Activated CD4-positive, alpha-beta memory T cell treated with anti-CD3 and anti-CD28 coated beads, Interleukin-2, amount 10 ng/mL, durations not matched to agents 7 days and 5 days (primary cell): ENCODE data around the gene GPX2. TPM values are rescaled to one million over a fixed set of nuclear protein-coding genes. Genes with fewer than 3 reads are reported as not detected.

Experiments used
- CTCF ChIA-PET: fragments of 350-600 bp; sonication (Branson Sonifier 250); formaldehyde crosslinking; loops from one replicate; lab custom pipeline; 2021; ENCODE audit warnings: antibody characterized with exemption, inconsistent platforms; lab: Charles Lee
- POLR2A ChIA-PET: fragments of 350-600 bp; sonication (Branson Sonifier 250); formaldehyde crosslinking; loops from one replicate; lab custom pipeline; 2021; ENCODE audit warnings: antibody characterized with exemption; lab: Charles Lee
- DNase-seq: peaks from one replicate; pipeline ENCODE4 v3.0.0-alpha.2; 2020
- H3K27ac Mint-ChIP-seq: one replicate; pipeline ENCODE4 v1.8.0; 2021; ENCODE audit warnings: mild to moderate bottlenecking, mixed read lengths
- H3K27me3 Mint-ChIP-seq: one replicate; pipeline ENCODE4 v1.8.0; 2021; ENCODE audit warnings: mixed read lengths
- H3K36me3 Mint-ChIP-seq: one replicate; pipeline ENCODE4 v1.8.0; 2021; ENCODE audit warnings: low read depth, mixed read lengths
- H3K4me1 Mint-ChIP-seq: one replicate; pipeline ENCODE4 v1.8.0; 2021; ENCODE audit warnings: mixed read lengths
- H3K4me3 Mint-ChIP-seq: one replicate; pipeline ENCODE4 v1.8.0; 2021; ENCODE audit warnings: mild to moderate bottlenecking, mixed read lengths
- H3K9me3 Mint-ChIP-seq: one replicate; pipeline ENCODE4 v1.8.0; 2021; ENCODE audit warnings: mixed read lengths
- total RNA-seq, 2 experiments: library from RNA; stranded (reverse); gene quantifications; one replicate each; pipeline ENCODE4 v1.2.3, GENCODE V29; 2021

GPX2 gene
- total RNA-seq, 2 experiments from 2014 or later, result not detected

- POLR2A ChIA-PET, result no interaction called here
- H3K4me1 Mint-ChIP-seq, result peaks cover 31% of the 10 kb centered on the region
- CTCF ChIA-PET, result no interaction called here
- H3K9me3 Mint-ChIP-seq, result no peaks in the 10 kb centered on the region
- no peak for DNase-seq
- H3K4me3 Mint-ChIP-seq, result no peak overlapping the region
- H3K27ac Mint-ChIP-seq, result no peak overlapping the region
- no peaks in the 10 kb centered on the region for H3K27me3 Mint-ChIP-seq
- H3K36me3 Mint-ChIP-seq, result peaks cover 70% of the 10 kb centered on the region
Observed at GRCh38 chr14:64934338-64934929, 8.1 kb downstream of the GPX2 start.

DNA sequence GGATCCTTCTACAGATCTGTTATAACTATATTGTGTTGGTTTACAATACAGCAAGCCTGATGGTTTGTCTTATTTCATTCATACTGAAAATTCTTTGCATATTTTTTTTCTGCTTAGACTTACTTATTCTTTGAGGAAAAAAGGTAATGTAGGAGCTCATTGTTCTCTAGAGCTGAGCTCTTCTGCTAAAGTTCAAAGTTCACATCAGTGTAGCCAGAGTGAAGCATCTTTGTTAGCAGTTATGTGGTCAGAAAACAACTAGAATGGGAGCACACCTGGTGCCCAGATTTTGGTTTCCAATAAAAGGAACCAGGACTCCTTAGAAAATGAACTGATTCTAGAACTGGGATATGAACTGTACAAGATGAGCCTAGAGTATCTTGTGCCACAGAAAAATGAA is 10.3 kb downstream of the GPX2 start:
- no peak for DNase-seq
- Mint-ChIP-seq H3K27me3 (no peaks in the 10 kb centered on the region), H3K9me3 (no peaks in the 10 kb centered on the region), H3K27ac (no peak overlapping the region), H3K4me3 (no peak overlapping the region), H3K4me1 (peaks cover 23% of the 10 kb centered on the region), H3K36me3 (peaks cover 58% of the 10 kb centered on the region)
- CTCF ChIA-PET, result interaction anchor here (1.1 kb wide), 1 partner anchor 55 kb away, joined by 3 read pairs; the partner anchor contains the start of gene FNTB
- POLR2A ChIA-PET, result interaction anchor here (1.1 kb wide), 1 partner anchor 18 kb away, joined by 3 read pairs; the partner anchor contains the start of gene CHURC1

DNA sequence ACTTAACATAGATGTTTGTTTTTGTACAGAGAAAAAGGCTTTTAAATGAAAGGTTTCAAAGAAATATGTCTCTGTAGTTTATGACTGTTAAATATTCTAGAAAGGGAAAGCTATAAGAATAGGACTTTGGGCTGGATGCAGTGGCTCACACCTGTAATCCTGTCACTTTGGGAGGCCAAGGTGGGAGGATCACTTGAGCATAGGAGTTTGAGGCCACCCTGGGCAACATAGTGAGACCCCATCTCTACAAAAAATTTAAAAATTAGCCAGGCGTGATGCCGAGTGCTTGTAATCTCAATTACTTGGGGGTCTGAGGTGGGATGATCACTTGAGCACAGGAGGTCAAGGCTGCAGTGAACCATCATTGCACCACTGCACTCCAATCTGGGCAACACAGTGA is 11.4 kb downstream of the GPX2 start:
- no peak overlapping the region for H3K27ac Mint-ChIP-seq
- DNase-seq, result no peak
- peaks cover 57% of the 10 kb centered on the region for H3K36me3 Mint-ChIP-seq
- POLR2A ChIA-PET, result interaction anchor here (1.1 kb wide), 2 partner anchors 17 to 21 kb away, joined by 3 read pairs; partner anchors contain the start of gene CHURC1
- CTCF ChIA-PET, result interaction anchor here (0.6 kb wide), 1 partner anchor 241 kb away, joined by 3 read pairs; no protein-coding TSS in a partner anchor
- H3K9me3 Mint-ChIP-seq, result no peaks in the 10 kb centered on the region
- peaks cover 28% of the 10 kb centered on the region for H3K4me1 Mint-ChIP-seq
- H3K27me3 Mint-ChIP-seq, result no peaks in the 10 kb centered on the region
- no peak overlapping the region for H3K4me3 Mint-ChIP-seq

DNA sequence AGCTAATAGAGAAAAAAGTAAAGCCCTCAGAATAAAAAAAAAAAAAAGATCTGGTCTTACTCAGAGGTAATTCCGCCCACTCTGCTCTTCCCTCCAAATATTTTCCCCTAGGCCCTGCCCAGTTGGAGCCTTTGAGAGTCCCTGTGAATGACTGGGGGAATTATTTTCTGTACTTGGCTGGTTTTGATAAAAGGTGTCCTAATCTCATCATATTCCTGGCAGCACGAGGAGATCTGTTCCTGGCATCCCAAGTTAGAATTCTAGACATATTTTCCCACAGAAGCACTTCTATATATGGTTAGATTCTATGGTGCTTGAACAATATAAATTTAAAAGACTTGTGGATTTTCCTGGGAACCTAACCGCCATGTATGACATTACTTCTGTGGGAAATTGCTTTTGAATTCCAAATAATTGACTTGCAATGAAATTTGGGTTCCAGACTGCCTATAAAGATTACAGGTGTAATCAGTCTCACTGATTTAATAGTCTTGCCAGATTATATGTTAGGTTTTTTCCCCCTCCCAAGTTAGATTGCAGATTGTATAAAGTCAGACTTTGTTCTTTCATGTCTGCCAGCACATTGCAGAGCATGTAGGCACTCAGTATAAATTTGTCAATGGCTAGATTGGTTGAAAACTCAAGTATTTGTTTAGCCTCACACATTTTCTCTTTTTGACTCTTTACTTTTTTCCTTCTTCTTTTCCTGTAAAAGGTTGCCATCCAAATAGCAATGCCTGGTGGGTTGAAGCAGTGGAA is 12.3 kb downstream of the GPX2 start:
- Mint-ChIP-seq H3K36me3 (peaks cover 59% of the 10 kb centered on the region), H3K9me3 (no peaks in the 10 kb centered on the region), H3K27me3 (no peaks in the 10 kb centered on the region), H3K27ac (peak overlapping the region; percentile 41), H3K4me3 (no peak overlapping the region), H3K4me1 (peaks cover 23% of the 10 kb centered on the region)
- no peak for DNase-seq
- ChIA-PET CTCF (no interaction called here), POLR2A (interaction anchor here (1.1 kb wide), 1 partner anchor 20 kb away, joined by 3 read pairs; no protein-coding TSS in a partner anchor)

- DNase-seq, result no peak
- Mint-ChIP-seq H3K4me1 (peaks cover 20% of the 10 kb centered on the region), H3K27me3 (no peaks in the 10 kb centered on the region), H3K9me3 (no peaks in the 10 kb centered on the region), H3K4me3 (no peak overlapping the region), H3K27ac (no peak overlapping the region), H3K36me3 (peaks cover 59% of the 10 kb centered on the region)
- CTCF ChIA-PET, result interaction anchor here (1.3 to 1.5 kb wide), 2 partner anchors 14 to 37 kb away, joined by 3 read pairs; no protein-coding TSS in a partner anchor
- POLR2A ChIA-PET, result interaction anchor here (6.1 kb wide), 1 partner anchor 14 kb away, joined by 60 read pairs; the partner anchor contains the start of gene CHURC1
Observed at GRCh38 chr14:64929014-64929359, 13.6 kb downstream of the GPX2 start.

GRCh38 chr14:64928239-64929013 is 14.1 kb downstream of the GPX2 start:
- H3K4me3 Mint-ChIP-seq, result no peak overlapping the region
- ChIA-PET CTCF (interaction anchor here (1.3 to 1.5 kb wide), 3 partner anchors 14 to 37 kb away, joined by 3 to 5 read pairs (median 3); no protein-coding TSS in a partner anchor), POLR2A (interaction anchor here (0.8 to 6.1 kb wide), 3 partner anchors 10 to 23 kb away, joined by 3 to 60 read pairs (median 4); partner anchors contain the start of gene CHURC1)
- H3K4me1 Mint-ChIP-seq, result peaks cover 21% of the 10 kb centered on the region
- H3K27ac Mint-ChIP-seq, result no peak overlapping the region
- H3K36me3 Mint-ChIP-seq, result peaks cover 61% of the 10 kb centered on the region
- no peaks in the 10 kb centered on the region for H3K27me3 Mint-ChIP-seq
- no peaks in the 10 kb centered on the region for H3K9me3 Mint-ChIP-seq
- DNase-seq, result no peak

GRCh38 chr14:64927031-64927430 is 15.5 kb downstream of the GPX2 start:
- no peak for DNase-seq
- no peaks in the 10 kb centered on the region for H3K9me3 Mint-ChIP-seq
- ChIA-PET POLR2A (interaction anchor here (0.6 to 6.1 kb wide), 5 partner anchors 9 to 488 kb away, joined by 3 to 60 read pairs (median 5); partner anchors contain the start of gene CHURC1), CTCF (interaction anchor here (1.6 to 3.6 kb wide), 2 partner anchors 10 to 12 kb away, joined by 3 to 15 read pairs; partner anchors contain the start of gene CHURC1)
- H3K4me1 Mint-ChIP-seq, result peaks cover 24% of the 10 kb centered on the region
- H3K36me3 Mint-ChIP-seq, result peaks cover 48% of the 10 kb centered on the region
- H3K27me3 Mint-ChIP-seq, result no peaks in the 10 kb centered on the region
- no peak overlapping the region for H3K4me3 Mint-ChIP-seq
- peak overlapping the region; percentile 10 for H3K27ac Mint-ChIP-seq

DNA sequence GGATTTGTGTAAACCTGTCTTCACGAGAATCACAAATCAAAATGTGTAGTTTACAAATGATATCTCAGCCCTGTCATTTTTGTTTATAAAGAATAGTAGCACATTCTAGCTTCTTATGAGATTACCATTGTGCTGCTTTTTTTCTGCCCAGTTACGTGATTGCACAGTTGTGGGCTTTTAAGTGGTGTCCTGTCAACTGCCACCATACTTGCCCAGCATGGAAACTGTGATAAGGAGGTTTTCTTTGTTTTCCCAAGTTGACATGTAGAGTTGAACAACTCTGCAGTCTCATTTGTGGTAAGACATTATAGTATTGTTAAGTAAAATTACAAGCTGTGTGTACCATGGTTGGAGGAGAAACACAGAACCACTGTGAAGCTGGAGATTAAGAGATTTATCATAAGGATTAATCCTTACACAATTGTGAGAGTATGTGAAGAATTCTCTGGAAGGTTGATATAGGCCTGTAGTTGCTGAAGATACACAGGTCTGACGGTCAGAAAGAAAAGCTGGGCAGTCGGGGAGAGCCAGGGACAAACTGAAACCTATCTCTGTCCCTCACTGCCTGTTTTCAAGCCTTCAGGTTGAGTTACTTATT is 16.0 kb downstream of the GPX2 start:
- Mint-ChIP-seq H3K27me3 (no peaks in the 10 kb centered on the region), H3K36me3 (peaks cover 49% of the 10 kb centered on the region), H3K4me1 (peaks cover 29% of the 10 kb centered on the region), H3K4me3 (no peak overlapping the region), H3K9me3 (no peaks in the 10 kb centered on the region), H3K27ac (peak overlapping the region; percentile 10)
- no peak for DNase-seq
- CTCF ChIA-PET, result interaction anchor here (1.6 to 3.6 kb wide), 2 partner anchors 10 to 12 kb away, joined by 3 to 15 read pairs; partner anchors contain the start of gene CHURC1
- POLR2A ChIA-PET, result interaction anchor here (0.6 to 6.1 kb wide), 4 partner anchors 8 to 489 kb away, joined by 3 to 60 read pairs (median 4); partner anchors contain the start of gene CHURC1

- H3K27ac Mint-ChIP-seq, result no peak overlapping the region
- ChIA-PET CTCF (no interaction called here), POLR2A (no interaction called here)
- peaks cover 49% of the 10 kb centered on the region for H3K36me3 Mint-ChIP-seq
- no peak overlapping the region for H3K4me3 Mint-ChIP-seq
- no peak for DNase-seq
- peaks cover 36% of the 10 kb centered on the region for H3K4me1 Mint-ChIP-seq
- no peaks in the 10 kb centered on the region for H3K9me3 Mint-ChIP-seq
- no peaks in the 10 kb centered on the region for H3K27me3 Mint-ChIP-seq
Observed at GRCh38 chr14:64923015-64923414, 19.5 kb downstream of the GPX2 start.

DNA sequence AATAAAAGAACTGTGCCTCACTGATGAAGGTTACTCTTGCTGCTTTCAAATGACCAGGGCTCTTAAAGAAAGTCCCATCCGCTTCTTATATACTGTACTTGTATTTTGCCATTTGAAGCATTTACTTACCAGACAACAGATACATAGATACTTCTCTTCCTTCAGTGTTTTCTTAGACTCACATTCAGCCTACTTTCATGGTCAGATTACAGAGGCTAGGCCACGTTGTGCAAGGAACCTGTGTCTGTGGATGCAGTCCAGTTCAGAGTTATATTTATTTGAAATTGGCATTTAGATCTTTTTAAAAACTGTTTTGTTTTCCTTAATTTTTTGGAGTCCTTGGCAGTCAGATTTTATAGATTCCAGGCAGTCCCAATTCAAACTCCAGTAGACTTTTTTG is 22.1 kb downstream of the GPX2 start:
- POLR2A ChIA-PET, result interaction anchor here (0.8 kb wide), 1 partner anchor 112 kb away, joined by 3 read pairs; no protein-coding TSS in a partner anchor
- Mint-ChIP-seq H3K9me3 (no peaks in the 10 kb centered on the region), H3K27me3 (no peaks in the 10 kb centered on the region), H3K27ac (no peak overlapping the region), H3K4me1 (peaks cover 44% of the 10 kb centered on the region), H3K36me3 (peaks cover 47% of the 10 kb centered on the region), H3K4me3 (no peak overlapping the region)
- no peak for DNase-seq
- CTCF ChIA-PET, result interaction anchor here (1.0 to 1.7 kb wide), 2 partner anchors 10 to 98 kb away, joined by 4 to 6 read pairs; no protein-coding TSS in a partner anchor

DNA sequence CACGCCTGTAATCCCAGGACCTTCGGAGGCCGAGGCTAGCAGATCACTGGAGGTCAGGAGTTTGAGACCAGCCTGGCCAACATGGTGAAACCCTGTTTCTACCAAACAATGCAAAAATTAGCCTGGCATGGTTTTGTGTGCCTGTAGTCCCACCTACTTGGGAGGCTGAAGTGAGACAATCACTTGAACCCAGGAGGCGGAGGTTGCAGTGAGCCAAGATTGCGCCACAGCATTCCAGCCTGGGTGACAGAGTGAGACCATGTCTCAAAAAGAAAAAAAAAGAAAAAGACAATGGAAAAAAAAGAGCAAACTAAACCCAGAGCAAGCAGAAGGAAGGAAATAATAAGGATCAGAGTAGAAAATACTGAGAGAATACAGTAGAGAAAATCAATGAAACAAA is 22.9 kb downstream of the GPX2 start:
- Mint-ChIP-seq H3K9me3 (no peaks in the 10 kb centered on the region), H3K27me3 (no peaks in the 10 kb centered on the region), H3K36me3 (peaks cover 50% of the 10 kb centered on the region), H3K27ac (no peak overlapping the region), H3K4me1 (peaks cover 49% of the 10 kb centered on the region), H3K4me3 (no peak overlapping the region)
- ChIA-PET POLR2A (interaction anchor here (0.8 kb wide), 1 partner anchor 111 kb away, joined by 3 read pairs; no protein-coding TSS in a partner anchor), CTCF (interaction anchor here (1.0 kb wide), 1 partner anchor 97 kb away, joined by 4 read pairs; no protein-coding TSS in a partner anchor)
- DNase-seq, result no peak
